IPS-18c (cell line): Measurements from ENCODE around the gene ARHGAP25.

Experiments
- H3K4me3 ChIP-seq: 2 replicates; pipeline ENCODE4 v1.7.0; 2013; ENCODE audit warnings: low read depth, mild to moderate bottlenecking, low read length, moderate library complexity; ENCODE audit not compliant: insufficient read depth
- H3K9me3 ChIP-seq: one replicate; pipeline ENCODE4 v1.6.1; 2013; ENCODE audit warnings: mild to moderate bottlenecking, low read length, moderate library complexity; ENCODE audit not compliant: control insufficient read depth, insufficient read depth

The ARHGAP25 gene

DNA sequence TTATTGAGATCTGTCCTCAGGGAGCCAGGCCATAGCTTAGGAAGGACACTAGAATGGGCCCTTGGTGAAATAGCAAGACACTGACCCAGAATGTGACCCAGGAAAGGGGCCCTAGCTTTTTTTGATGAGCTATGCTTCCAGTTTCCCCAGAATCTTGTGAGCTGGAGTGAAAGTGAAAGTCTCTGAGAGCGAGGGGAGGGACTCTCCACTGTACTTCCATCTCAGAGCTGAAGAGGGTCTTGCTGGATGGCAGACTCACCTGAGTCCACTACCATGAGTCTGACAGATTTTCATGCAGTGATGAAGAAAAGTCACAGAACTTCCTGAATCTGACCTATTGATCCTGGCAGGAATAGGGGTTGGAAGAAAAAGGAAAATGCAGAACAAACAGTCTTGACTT is 3.1 kb downstream of the ARHGAP25 start:
- H3K4me3 ChIP-seq = no peak overlapping the region

DNA sequence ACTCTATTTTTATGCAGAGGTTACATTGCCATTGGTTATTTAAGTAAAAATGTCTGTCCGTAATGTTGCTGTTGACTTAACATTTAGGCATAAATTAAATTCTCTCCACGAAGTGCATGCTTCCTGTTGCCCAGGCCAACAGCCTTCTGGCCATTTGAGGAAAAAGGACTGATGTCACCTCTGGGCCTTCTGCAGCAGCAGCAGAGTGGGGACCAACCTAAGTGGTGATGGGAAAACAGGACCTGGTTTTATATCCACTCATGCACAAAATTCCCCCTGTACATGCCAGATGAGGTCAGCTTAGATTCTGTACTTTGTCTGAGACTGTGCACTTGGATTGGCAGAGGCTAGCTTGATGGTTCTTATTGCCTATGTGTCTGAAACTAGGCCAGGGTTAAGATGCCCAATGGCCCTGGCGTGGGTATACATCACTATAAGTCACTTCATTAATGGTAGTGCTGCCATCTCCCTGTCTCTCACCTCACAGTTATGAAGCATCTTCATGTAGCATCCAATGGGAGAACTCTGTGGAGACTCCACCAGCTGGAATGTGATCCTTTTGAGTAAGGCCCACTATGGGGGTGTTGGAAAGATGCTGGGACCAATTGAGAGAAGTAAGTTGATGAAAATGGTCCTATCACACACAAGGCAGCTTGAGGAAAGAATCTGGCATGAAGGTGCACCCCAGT is 4.4 kb downstream of the ARHGAP25 start:
- no peak overlapping the region for H3K4me3 ChIP-seq
- H3K9me3 ChIP-seq = no peaks in the 10 kb centered on the region

More for the DNA sequence above, 3.1 kb downstream of the ARHGAP25 start:
- H3K9me3 ChIP-seq = no peaks in the 10 kb centered on the region

DNA sequence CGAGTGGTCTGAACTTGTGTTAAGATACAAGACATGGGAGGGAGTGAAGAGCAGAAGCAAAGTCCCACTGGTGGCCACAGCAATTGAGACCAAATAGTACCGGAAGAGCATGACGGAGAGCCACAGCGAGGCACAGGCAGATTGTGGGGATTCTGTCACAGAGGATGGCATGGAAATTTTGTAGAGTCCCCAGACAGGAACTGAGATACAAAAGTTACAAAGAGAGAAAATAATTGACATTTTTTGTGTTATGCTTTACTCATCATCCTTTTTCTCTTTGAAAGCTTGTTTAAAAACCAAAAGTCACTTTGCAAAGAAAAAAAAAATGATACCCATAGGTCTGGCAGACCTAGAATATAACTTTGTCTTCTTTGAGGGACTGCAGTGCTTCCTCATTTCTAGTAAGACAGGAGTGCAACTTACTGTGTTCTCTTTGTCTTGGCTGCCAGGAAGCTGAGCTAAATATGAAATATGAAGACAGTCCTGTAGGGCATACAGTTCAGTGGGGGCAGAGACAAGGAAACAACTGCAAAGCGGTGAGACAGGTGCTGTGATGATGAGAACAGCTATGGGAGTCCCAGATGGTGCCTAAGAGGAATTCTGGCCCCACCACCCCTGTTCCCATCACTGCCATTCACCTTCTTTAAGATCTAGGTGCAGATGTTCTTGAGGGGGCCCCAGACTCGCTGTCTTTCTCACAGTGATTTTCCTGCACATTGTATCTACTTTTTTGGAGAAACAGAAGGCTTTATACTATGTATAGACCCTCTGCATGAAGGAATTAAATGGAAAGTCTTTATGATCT is 5.2 kb downstream of the ARHGAP25 start:
- Histone ChIP-seq H3K9me3 (no peaks in the 10 kb centered on the region), H3K4me3 (no peak overlapping the region)

DNA sequence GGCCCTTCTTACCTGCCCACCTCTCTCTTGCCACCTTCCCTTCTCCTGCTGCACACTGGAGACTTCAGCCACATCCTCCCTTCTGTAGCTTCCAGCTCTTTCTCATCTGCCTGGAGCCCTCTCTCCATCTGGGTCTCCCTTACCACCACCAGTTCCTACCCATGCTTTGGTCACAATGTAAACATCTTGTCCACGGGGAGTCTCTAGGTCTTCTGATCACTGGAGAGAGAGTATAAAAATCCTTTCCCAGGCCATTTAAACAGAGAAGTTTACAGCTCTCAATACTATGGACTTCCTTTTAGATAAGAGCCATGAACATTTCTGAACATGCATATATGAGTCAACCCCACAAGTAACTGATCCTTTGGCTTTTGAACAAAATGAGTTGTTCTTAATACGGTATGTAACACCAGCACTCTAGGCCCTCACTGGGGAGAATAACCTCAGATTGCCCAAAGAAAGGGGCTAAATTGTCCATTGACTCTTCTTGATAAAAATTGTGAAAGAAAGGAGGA is 5.8 kb downstream of the ARHGAP25 start:
- no peak overlapping the region for H3K4me3 ChIP-seq
- H3K9me3 ChIP-seq = no peaks in the 10 kb centered on the region

DNA sequence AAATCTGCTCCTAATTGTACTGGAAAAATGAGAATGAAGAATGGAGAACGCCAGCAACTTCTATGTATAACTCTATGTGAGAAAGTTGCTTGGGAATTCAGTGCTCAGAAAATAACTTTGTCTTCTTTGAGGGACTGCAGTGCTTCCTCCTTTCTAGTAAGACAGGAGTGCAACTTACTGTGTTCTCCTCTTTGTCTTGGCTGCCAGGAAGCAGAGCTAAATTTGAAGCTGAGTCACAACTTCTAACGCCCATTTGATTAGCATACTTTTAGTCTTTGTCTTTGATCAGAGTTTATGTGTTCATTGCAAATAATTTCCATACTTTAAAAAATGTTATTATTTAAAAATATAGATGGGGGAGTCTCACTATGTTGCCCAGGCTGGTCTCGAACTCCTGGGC is 6.6 kb downstream of the ARHGAP25 start:
- no peaks in the 10 kb centered on the region for H3K9me3 ChIP-seq
- H3K4me3 ChIP-seq = no peak overlapping the region

DNA sequence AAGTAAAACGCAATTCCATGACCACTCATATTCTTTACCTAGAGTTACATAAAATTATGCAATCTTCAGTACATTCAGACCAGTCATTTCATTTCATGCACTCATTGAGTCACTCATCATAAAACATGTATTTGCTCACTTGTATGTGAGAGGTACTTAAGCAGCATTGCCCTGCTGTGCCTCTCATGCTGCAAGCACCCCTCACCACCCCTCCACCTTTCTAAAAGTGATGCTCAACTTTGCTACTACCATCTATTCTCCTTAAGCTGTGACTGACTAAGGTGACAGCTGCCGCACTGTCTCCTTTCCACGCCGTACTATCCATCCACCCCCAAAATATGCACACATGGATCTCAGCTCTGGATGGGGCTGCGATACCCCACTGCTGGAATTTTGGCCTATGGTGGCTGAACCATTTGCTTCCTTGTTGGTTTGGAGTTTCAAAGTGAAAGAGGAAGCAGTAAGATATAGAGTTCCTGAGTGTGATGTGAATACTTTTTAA is 7.2 kb downstream of the ARHGAP25 start:
- Histone ChIP-seq H3K9me3 (no peaks in the 10 kb centered on the region), H3K4me3 (no peak overlapping the region)

DNA sequence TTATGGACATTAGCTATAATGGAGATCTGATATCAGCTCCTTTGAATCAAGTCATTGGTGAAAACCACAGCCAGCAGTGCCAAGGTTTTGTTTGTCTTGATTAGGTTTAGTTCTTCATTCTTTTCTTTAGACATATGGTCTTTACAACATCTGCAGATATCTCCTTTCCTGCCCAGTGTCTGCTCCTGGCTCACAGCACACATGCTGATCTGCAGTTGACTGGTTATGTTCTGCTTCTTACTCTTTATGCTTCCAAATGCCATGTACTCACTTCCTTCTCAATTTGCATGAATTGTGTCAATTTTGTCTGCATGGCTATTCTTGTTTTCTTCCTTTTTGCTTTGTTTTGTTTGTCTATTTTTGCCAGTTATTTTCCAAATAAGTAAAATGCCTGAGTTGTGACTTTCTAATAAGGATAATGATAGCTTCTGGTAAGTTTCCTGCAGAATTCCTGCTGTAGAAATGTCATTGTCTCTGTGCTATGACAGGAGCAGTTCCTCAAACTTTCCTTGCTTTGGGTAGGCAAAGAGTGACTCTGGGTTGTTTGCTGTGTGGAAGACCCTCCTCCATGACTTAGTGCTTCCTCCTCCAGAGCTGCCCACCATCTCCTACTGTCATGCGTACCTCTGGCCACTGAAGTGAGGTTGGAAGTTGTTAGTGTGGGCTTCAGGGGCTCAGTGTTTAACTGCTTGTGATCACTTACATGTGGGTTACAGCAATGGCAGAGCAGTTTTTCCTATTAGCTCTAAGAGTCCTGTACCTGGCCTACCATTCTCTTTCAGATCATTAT is 8.2 kb downstream of the ARHGAP25 start:
- Histone ChIP-seq H3K9me3 (no peaks in the 10 kb centered on the region), H3K4me3 (no peak overlapping the region)

DNA sequence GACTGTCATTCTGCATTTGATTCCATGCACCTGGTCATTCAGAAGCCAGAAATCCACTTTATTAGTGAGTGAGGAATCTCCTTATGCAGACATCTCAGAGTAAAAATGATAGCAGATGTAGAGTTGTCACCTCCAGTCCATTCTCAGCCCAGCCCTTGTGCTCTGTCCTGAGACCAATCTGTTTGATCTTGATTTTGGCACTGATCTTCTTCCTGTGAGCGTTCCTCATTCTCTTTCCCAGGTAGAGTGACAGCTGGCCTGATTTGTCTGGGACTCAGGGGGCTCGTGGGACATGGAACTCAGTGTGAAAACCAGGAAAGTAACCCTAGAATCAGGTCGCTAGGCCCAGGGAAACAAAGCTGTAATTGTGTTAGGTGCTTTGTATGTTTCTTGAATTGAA is 8.9 kb downstream of the ARHGAP25 start:
- no peaks in the 10 kb centered on the region for H3K9me3 ChIP-seq
- no peak overlapping the region for H3K4me3 ChIP-seq

DNA sequence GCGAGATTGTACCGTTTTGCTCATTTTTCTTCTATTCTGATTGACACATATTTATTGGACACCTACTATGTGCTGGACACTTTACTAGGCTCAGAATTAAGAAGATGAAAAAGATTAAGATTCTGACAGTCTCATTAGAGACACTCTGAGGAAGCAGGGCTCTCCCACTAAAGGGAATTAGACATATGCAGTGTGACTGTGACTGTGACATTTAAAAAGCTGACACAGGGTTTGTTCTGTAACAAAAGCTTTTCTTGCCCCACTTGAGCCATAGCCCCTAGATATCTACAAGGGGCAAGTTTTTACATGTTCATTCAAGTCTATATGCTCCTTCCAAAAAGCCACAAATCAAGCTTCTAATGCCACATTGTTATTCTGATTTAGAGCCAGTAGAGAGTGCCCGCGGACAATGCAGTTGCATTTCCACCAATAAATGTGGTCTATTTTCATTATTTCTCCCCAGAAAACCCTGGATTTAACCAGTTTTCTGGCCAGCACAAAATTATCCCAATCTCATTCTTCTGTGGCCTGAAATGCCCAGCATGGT is 9.8 kb downstream of the ARHGAP25 start:
- Histone ChIP-seq H3K4me3 (no peak overlapping the region), H3K9me3 (no peaks in the 10 kb centered on the region)

DNA sequence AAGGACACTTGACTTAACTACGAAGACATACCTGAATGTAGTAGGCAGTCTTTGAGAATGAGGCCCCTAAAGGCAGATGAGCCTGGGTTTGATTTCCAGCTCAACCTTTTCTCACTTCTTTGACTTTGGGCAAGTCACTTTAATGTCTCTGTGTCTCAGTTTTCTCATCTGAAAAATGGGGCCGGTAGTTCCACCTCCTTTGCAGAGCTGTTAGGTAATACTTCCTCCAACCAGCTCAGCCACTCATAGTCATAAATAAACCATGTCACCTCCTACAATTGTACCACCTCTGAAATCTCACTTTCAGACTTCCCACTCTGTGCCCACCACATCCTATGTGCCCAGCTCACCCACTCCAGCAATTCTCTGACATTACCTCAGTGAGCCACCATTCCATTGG is 10.4 kb downstream of the ARHGAP25 start:
- H3K9me3 ChIP-seq = no peaks in the 10 kb centered on the region
- no peak overlapping the region for H3K4me3 ChIP-seq

DNA sequence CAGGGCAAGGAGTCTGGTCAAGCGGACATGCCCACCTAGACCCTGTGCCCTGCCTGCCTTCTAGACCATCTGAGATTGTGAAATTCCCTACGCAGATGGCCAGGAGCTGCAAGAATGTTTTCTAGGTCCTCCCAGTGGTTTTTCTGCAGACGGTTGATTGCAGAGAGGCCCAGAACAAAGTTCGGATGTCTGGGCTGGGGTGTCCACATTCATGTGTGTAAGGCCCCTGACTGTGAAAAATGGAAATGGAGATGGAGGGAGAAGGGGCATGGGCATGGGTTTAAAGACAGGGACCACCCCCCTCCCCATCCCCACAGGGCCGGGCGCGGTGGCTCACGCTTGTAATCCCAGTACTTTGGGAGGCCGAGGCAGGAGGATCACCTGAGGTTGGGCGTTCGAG is 11.8 kb downstream of the ARHGAP25 start:
- Histone ChIP-seq H3K9me3 (no peaks in the 10 kb centered on the region), H3K4me3 (no peak overlapping the region)

DNA sequence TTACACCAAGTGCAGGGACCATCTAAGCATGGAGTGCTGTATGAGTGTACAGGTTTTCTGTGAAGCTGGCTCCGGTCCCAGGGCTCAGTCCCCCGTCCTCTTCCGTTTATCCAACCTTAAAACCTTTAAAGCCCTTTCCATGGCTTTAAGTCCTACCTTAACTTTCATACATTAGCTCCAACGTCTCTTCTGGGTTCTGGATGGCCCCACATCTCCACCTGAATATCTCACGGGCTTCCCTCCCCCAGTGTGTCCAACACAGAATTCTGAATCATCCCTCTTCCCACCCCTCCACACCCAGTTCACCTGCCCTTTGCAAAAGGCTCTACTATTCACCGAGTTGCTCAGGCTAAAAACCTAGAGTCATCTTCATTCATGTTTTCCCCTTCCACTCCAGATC is 12.8 kb downstream of the ARHGAP25 start:
- no peaks in the 10 kb centered on the region for H3K9me3 ChIP-seq
- no peak overlapping the region for H3K4me3 ChIP-seq

DNA sequence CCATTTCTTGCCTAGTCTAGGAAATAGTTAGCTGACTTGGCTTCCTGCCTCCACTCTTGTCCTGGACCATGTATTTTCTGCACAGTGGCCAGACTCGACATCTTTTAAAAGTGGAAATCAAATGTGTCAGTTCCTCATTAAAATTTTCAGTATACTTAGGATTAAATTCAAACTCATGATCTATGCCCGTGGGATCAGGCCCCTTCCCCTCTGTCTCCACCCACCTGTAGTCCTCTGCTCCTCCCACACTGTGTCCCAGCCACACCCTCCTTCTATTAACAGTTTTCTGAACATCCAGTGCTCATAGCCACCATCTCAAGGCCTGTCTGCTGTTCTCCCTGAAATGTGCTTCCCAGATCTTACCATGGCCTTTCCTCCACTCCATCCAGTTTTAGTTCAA is 13.3 kb downstream of the ARHGAP25 start:
- no peak overlapping the region for H3K4me3 ChIP-seq
- no peaks in the 10 kb centered on the region for H3K9me3 ChIP-seq

DNA sequence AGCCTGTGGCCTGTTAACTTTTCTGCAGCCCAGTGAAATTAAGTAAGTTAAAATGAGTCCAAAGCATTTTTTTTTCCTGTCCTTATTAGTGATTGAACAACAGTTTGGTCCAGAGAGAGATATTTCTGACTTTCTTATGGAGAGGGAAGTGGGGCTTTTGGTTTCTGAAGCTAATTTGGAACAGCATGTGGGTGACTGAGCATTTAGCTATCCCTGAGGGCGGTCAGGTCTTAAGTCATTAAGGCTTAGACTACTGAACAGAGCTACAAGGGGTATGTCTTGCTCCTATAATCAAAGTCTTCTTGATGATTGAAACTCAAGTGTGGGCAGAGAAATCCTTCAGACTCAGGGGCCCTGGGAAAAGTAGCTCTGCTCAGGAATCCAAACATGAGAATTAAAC is 14.0 kb downstream of the ARHGAP25 start:
- Histone ChIP-seq H3K4me3 (no peak overlapping the region), H3K9me3 (no peaks in the 10 kb centered on the region)

DNA sequence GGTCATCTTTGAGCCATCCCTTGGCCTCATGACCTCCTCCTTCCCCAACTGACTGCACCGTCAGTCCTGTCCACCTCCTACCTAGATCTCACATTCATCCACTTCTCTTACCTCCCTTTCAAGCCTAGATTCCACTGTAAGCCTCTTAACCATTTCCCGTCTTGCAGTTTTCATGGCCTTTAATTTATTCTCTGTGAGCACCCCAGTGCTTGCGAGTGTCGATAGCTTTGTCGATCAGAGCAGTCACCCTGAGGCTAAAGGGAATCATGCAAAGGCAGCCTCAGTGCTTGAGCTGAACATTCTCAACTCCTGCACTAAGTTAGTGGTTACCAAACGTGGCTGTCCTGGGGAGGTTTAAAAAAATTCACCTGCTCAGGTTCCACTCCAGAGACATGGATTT is 14.7 kb downstream of the ARHGAP25 start:
- no peaks in the 10 kb centered on the region for H3K9me3 ChIP-seq
- no peak overlapping the region for H3K4me3 ChIP-seq

DNA sequence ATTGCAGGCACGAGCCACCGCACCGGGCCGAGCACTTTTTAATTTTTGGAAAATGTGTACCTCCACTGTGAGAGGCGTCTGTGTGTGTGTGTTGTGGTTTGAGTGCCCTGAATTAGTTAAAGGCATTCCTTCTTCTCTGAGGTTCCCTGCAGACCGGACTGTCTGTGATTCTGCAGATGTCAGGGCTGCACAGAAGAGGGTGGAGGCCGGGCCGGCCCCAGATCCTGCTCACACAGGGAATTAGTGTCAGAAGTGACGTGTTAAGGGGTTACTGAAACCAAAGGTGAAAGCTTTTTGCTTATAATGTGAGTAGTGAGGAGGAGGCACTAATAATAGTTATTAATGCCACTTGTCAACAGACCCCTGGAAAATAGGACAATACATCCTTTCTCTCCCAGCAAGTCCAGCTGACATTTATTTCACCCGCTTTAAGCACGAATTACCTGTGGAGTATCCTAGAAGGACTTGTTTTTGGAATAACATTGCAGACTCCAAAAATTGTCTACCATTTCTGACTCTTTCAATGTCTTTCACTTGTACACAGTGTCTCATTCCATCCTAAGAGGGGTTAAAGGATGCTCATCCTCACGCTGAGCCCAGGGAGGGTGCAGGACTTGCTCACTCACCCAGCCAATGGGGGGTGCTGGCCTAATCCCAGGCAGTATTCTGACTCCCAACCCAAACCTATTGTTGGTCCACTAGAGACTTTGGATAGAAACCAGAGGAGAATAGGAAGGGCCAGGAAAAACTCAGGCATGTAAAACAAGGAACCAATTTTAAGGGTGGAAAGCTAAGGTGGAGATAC is 16.2 kb downstream of the ARHGAP25 start:
- no peak overlapping the region for H3K4me3 ChIP-seq

More for the DNA sequence above, 16.2 kb downstream of the ARHGAP25 start:
- no peaks in the 10 kb centered on the region for H3K9me3 ChIP-seq
